Smooth muscle cell (in vitro differentiated cells): ENCODE measurements around the gene WNT7A. TPM values are rescaled to one million over a fixed set of nuclear protein-coding genes. Genes with fewer than 3 reads are reported as not detected.
A peak's percentile ranks its signal among the peaks of the same experiment; 100 is the strongest.

Experiments used
- DNase-seq: peaks from one replicate; lab custom pipeline; 2025; ENCODE audit not compliant: unreplicated experiment; lab: John Stamatoyannopoulos, UW
- H2AFZ ChIP-seq: fragments of 200-600 bp; sonication (generic); 2 replicates; pipeline ENCODE4 v1.6.0; 2016; ENCODE audit warnings: antibody characterized with exemption, low read depth, mild to moderate bottlenecking
- H3F3A ChIP-seq: fragments of 200-600 bp; sonication (generic); 2 replicates; pipeline ENCODE4 v1.6.0; 2017; ENCODE audit warnings: antibody characterized with exemption, low read depth
- H3K27ac ChIP-seq: fragments of 200-600 bp; sonication (generic); 2 replicates; pipeline ENCODE4 v1.5.1; 2016; ENCODE audit warnings: low read depth, mild to moderate bottlenecking
- H3K27me3 ChIP-seq: fragments of 200-600 bp; sonication (generic); 2 replicates; pipeline ENCODE4 v1.6.1; 2016; ENCODE audit warnings: low read depth, mild to moderate bottlenecking
- H3K36me3 ChIP-seq: fragments of 200-600 bp; sonication (generic); 2 replicates; pipeline ENCODE4 v1.5.1; 2016; ENCODE audit warnings: low read depth
- H3K4me1 ChIP-seq: fragments of 200-600 bp; sonication (generic); 2 replicates; pipeline ENCODE4 v1.5.1; 2016; ENCODE audit warnings: low read depth
- H3K4me2 ChIP-seq: fragments of 200-600 bp; sonication (generic); 2 replicates; pipeline ENCODE4 v1.6.0; 2016; ENCODE audit warnings: mild to moderate bottlenecking
- H3K4me3 ChIP-seq: fragments of 200-600 bp; sonication (generic); 2 replicates; pipeline ENCODE4 v1.5.1; 2016; ENCODE audit warnings: mild to moderate bottlenecking
- H3K79me2 ChIP-seq: fragments of 200-600 bp; sonication (generic); 2 replicates; pipeline ENCODE4 v1.6.0; 2016; ENCODE audit warnings: low read depth, mild to moderate bottlenecking
- H3K9ac ChIP-seq: fragments of 200-600 bp; sonication (generic); 2 replicates; pipeline ENCODE4 v1.6.0; 2016; ENCODE audit warnings: low read depth
- H3K9me3 ChIP-seq: fragments of 200-600 bp; sonication (generic); replicated peaks from 2 replicates; pipeline ENCODE4 v1.5.1; 2016; ENCODE audit warnings: low read depth
- H4K20me1 ChIP-seq: fragments of 200-600 bp; sonication (generic); 2 replicates; pipeline ENCODE4 v1.6.0; 2016; ENCODE audit warnings: low read depth
- WGBS: methylation state at CpG from one replicate; pipeline ENCODE4 v1.1.7; 2016; ENCODE audit warnings: low lambda C conversion rate; 5-methylcytosine and 5-hydroxymethylcytosine counted together
- polyA plus RNA-seq: library from polyadenylated mRNA; unstranded; fragments of >200 nt; fragmentation: Nextera tagmentation; extraction: Ambion mirVana; gene quantifications from 2 replicates; pipeline ENCODE4 v1.2.1, GENCODE V29; 2016
- total RNA-seq: library from RNA; depleted of rRNA; stranded (reverse); fragments of >200 nt; gene quantifications from 2 replicates; pipeline ENCODE4 v1.2.3, GENCODE V29; 2014
- TF ChIP-seq, protein P1 (sequence below): fragments of 200-600 bp; sonication (generic); IDR thresholded peaks from 2 replicates; pipeline ENCODE4 v1.5.1; 2017; ENCODE audit warnings: borderline replicate concordance, mild to moderate bottlenecking, antibody characterized with exemption; ENCODE audit not compliant: insufficient read depth, poor library complexity, severe bottlenecking

The WNT7A gene
- total and polyA plus RNA-seq, 2 experiments from 2014 or later = 0.18 to 0.24 TPM

DNA sequence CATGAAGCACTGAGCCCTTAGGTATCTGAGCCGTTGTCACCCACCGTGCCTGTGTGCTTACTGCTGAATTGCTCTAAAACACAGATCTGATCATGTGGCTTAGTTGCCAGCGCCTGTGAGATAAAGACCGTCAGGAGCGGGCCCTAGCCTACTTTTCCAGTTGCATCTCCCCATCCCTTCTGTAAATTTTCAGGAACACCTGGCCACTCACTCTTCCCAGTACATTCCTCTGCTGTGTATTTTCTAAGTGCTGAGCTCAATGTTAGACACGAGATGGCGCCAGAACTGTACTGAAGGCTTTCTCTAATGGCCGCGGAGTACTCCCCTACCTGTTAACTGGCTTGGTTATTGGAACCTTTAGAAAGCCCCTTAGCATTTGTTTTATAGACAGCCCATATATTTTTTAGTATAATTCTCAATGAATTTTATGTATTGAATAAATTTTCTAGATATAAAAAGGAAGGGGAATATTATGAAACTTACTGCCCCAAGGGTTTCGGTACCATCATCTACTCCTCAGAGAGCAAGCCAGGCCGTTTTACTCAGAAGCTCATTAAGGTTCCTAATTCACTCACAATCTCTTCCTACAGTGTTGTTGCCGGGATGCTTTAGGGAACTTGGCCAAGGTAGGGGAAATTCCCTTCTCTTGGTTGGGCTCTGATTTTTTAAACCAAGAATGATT is 16.7 kb upstream of the WNT7A start:
- peaks cover 3% of the 10 kb centered on the region for H3K9me3 ChIP-seq
- no peaks in the 10 kb centered on the region for H3K36me3 ChIP-seq
- no peak overlapping the region for H3K27ac ChIP-seq
- peak overlapping the region; percentile 61 for H3K4me3 ChIP-seq
- H3K4me2 ChIP-seq = peak overlapping the region; percentile 87
- no peaks in the 10 kb centered on the region for H3K27me3 ChIP-seq
- H3K4me1 ChIP-seq = no peaks in the 10 kb centered on the region
- TF ChIP-seq, protein P1, sequence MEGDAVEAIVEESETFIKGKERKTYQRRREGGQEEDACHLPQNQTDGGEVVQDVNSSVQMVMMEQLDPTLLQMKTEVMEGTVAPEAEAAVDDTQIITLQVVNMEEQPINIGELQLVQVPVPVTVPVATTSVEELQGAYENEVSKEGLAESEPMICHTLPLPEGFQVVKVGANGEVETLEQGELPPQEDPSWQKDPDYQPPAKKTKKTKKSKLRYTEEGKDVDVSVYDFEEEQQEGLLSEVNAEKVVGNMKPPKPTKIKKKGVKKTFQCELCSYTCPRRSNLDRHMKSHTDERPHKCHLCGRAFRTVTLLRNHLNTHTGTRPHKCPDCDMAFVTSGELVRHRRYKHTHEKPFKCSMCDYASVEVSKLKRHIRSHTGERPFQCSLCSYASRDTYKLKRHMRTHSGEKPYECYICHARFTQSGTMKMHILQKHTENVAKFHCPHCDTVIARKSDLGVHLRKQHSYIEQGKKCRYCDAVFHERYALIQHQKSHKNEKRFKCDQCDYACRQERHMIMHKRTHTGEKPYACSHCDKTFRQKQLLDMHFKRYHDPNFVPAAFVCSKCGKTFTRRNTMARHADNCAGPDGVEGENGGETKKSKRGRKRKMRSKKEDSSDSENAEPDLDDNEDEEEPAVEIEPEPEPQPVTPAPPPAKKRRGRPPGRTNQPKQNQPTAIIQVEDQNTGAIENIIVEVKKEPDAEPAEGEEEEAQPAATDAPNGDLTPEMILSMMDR = peak; percentile 72
- no peaks in the 10 kb centered on the region for H4K20me1 ChIP-seq
- no peak overlapping the region for H3K9ac ChIP-seq
- 34% methylated on average over 12 of the region's 12 CpGs for WGBS
- H2AFZ ChIP-seq = no peak overlapping the region
- no peaks in the 10 kb centered on the region for H3K79me2 ChIP-seq
- peaks cover 5% of the 10 kb centered on the region for H3F3A ChIP-seq
- DNase-seq = no peak

DNA sequence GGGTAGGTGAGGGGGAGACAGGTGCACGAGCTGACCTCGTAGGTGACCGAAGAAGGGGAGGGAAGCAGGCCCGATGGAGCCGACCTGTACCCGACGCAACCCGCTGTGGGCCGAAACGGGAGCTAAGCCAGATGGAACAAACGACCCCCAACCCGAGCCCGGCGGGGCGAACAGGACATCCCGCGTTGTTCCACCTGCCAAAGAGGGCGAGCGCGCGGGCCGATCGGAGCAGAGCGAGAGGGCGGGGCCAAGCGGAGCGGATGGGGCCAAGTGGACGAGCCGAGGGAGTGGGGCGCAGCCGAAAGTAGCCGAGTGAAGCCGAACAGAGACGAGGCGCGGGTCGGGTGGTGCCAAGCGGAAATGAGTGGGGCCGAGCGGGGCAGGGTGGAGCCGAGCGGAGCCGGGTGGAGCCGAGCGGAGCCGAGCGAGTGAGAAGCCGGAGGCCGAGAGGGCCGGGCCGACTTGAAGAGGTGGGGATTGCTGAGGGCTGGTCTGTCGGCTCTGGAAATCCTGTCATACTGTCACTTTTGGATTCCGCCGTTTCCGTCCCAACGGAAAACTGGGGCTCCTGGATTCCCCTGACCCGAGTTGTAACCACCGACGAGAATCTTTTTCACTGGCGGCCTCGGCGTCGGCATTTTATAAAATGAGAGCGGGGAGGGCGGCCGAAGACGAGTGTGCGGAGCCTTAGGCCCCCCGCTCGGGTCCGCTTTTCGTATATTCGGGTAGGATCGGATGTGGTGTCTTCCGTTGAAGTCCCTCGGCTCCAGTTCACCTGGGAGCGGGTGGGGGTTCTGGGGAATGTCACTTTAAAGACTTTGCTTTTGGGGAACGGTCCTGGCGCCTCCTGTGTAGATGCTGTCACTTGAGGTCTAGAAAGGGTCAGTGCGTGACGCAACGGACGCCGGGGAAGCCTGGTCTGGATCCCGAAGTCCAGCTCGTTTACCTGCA is 15.6 kb upstream of the WNT7A start:
- no peak overlapping the region for H3K27ac ChIP-seq
- peaks cover 5% of the 10 kb centered on the region for H3F3A ChIP-seq
- peak overlapping the region; percentile 88 for H2AFZ ChIP-seq
- H3K79me2 ChIP-seq = no peaks in the 10 kb centered on the region
- peak overlapping the region; percentile 87 for H3K4me2 ChIP-seq
- no peaks in the 10 kb centered on the region for H3K36me3 ChIP-seq
- H4K20me1 ChIP-seq = no peaks in the 10 kb centered on the region
- DNase-seq = peak; percentile 62
- peak overlapping the region; percentile 61 for H3K4me3 ChIP-seq
- no peaks in the 10 kb centered on the region for H3K9me3 ChIP-seq
- TF ChIP-seq, protein P1 = no peak
- WGBS = 2% methylated on average over 85 of the region's 86 CpGs
- H3K4me1 ChIP-seq = no peaks in the 10 kb centered on the region
- no peaks in the 10 kb centered on the region for H3K27me3 ChIP-seq
- peak overlapping the region; percentile 70 for H3K9ac ChIP-seq

DNA sequence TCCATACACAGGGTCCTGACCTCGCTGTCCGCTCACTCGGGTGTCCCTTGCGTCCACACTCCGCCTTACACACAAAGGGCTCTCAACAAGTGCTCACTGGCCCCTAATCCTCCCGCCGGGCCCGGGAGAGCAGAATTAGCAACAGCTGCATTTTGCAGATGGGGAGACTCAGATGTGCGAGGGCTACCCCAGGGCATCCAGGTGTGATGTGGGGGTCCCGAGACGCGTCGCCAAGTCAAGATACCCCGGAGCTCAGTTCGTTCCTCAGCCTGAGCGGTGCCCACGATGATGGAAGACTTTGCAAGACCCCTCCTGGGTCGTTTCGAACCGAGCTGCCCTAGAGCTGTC is 14.9 kb upstream of the WNT7A start:
- Histone ChIP-seq H3K9me3 (no peaks in the 10 kb centered on the region), H2AFZ (peak overlapping the region; percentile 88), H3K36me3 (no peaks in the 10 kb centered on the region), H3K9ac (no peak overlapping the region), H3F3A (peaks cover 5% of the 10 kb centered on the region), H3K4me2 (peak overlapping the region; percentile 87), H3K27ac (no peak overlapping the region), H3K79me2 (no peaks in the 10 kb centered on the region), H4K20me1 (no peaks in the 10 kb centered on the region), H3K27me3 (no peaks in the 10 kb centered on the region), H3K4me1 (no peaks in the 10 kb centered on the region), H3K4me3 (peak overlapping the region; percentile 61)
- TF ChIP-seq, protein P1 = no peak
- DNase-seq = no peak
- WGBS = 61% methylated on average over 20 of the region's 20 CpGs
